CD4-positive, alpha-beta T cell (primary cell): ENCODE results near the gene FAAP20. TPM values are rescaled to one million over a fixed set of nuclear protein-coding genes. Genes with fewer than 3 reads are reported as not detected.

Experiments used
- ATAC-seq: fragments of 200-7000 bp; cut with Tn5 transposase; one replicate; pipeline ENCODE4 v1.10.0; 2022; ENCODE audit warnings: mild to moderate bottlenecking; ENCODE audit not compliant: poor library complexity
- CTCF ChIA-PET: fragments of 350-600 bp; sonication (Branson Sonifier 250); formaldehyde crosslinking; loops from one replicate; lab custom pipeline; 2021; ENCODE audit warnings: antibody characterized with exemption, inconsistent platforms; lab: Charles Lee
- POLR2A ChIA-PET: fragments of 350-600 bp; sonication (Branson Sonifier 250); formaldehyde crosslinking; loops from one replicate; lab custom pipeline; 2021; ENCODE audit warnings: antibody characterized with exemption, inconsistent platforms; lab: Charles Lee
- DNase-seq, 14 experiments: peaks; one replicate each; pipeline ENCODE4 v3.0.0-alpha.2; 2013 to 2020; ENCODE audit warnings: mixed read lengths in 2 of 14
- H3K27ac ChIP-seq, 2 donors: one replicate each; pipeline versions ENCODE4 v1.5.1 to v1.7.0; 2013; ENCODE audit warnings: low read length in 2 of 2, low read depth in 1 of 2, mild to moderate bottlenecking in 1 of 2
- H3K27me3 ChIP-seq, 2 experiments: 1 replicate in 1 of 2; 2 replicates in 1 of 2; pipeline versions ENCODE4 v1.6.1 to v1.7.0; 2013; ENCODE audit warnings: low read length in 2 of 2, control low read depth in 1 of 2, mild to moderate bottlenecking in 1 of 2, moderate library complexity in 1 of 2; ENCODE audit not compliant: insufficient read depth in 2 of 2, control insufficient read depth in 1 of 2
- H3K36me3 ChIP-seq: one replicate; pipeline ENCODE4 v1.6.1; 2013; ENCODE audit warnings: low read length, control low read depth; ENCODE audit not compliant: insufficient read depth
- H3K4me1 ChIP-seq: one replicate; pipeline ENCODE4 v1.6.1; 2013; ENCODE audit warnings: low read length, control low read depth; ENCODE audit not compliant: insufficient read depth
- H3K4me3 ChIP-seq: one replicate; pipeline ENCODE4 v1.5.1; 2013; ENCODE audit warnings: mild to moderate bottlenecking, low read length, moderate library complexity
- H3K9me3 ChIP-seq, 2 experiments: 1 replicate in 1 of 2; 2 replicates in 1 of 2; pipeline versions ENCODE4 v1.6.1 to v1.7.0; 2013; ENCODE audit warnings: low read length in 2 of 2, mild to moderate bottlenecking in 2 of 2, control low read depth in 1 of 2, moderate library complexity in 1 of 2; ENCODE audit not compliant: control insufficient read depth in 1 of 2, insufficient read depth in 1 of 2
- H3K27ac Mint-ChIP-seq: one replicate; pipeline ENCODE4 v1.8.0; 2020; ENCODE audit warnings: mixed read lengths
- H3K27me3 Mint-ChIP-seq: one replicate; pipeline ENCODE4 v1.8.0; 2021; ENCODE audit warnings: mixed read lengths
- H3K36me3 Mint-ChIP-seq: one replicate; pipeline ENCODE4 v1.8.0; 2021; ENCODE audit warnings: low read depth, mixed read lengths
- H3K4me1 Mint-ChIP-seq: one replicate; pipeline ENCODE4 v1.8.0; 2021; ENCODE audit warnings: low read depth, mixed read lengths
- H3K4me3 Mint-ChIP-seq: one replicate; pipeline ENCODE4 v1.8.0; 2020; ENCODE audit warnings: mild to moderate bottlenecking, mixed read lengths
- H3K9me3 Mint-ChIP-seq: one replicate; pipeline ENCODE4 v1.8.0; 2020; ENCODE audit warnings: mixed read lengths
- CTCF ChIP-seq: fragments of 200-600 bp; IDR thresholded peaks from one replicate; pipeline ENCODE4 v1.8.0; 2022; ENCODE audit warnings: antibody characterized with exemption, mild to moderate bottlenecking
- intact Hi-C, 2 experiments: fragments of 100-400 bp; cut with DNase I in 1 of 2; cut with micrococcal nuclease in 1 of 2; formaldehyde crosslinking; loops; one replicate each; pipeline versions ENCODE4 v1.15.1 to v1.9.0; 2023 to 2025; cut with DNase I, micrococcal nuclease
- total RNA-seq, 174 experiments: library from RNA in 2 of 174; stranded (reverse) in 2 of 174; gene quantifications; one replicate each; pipeline ENCODE4 v1.2.3 and lab custom pipeline; 2021 to 2026

The FAAP20 gene
- total RNA-seq, 2 experiments from 2014 or later, result 51.7 to 53.1 TPM

DNA sequence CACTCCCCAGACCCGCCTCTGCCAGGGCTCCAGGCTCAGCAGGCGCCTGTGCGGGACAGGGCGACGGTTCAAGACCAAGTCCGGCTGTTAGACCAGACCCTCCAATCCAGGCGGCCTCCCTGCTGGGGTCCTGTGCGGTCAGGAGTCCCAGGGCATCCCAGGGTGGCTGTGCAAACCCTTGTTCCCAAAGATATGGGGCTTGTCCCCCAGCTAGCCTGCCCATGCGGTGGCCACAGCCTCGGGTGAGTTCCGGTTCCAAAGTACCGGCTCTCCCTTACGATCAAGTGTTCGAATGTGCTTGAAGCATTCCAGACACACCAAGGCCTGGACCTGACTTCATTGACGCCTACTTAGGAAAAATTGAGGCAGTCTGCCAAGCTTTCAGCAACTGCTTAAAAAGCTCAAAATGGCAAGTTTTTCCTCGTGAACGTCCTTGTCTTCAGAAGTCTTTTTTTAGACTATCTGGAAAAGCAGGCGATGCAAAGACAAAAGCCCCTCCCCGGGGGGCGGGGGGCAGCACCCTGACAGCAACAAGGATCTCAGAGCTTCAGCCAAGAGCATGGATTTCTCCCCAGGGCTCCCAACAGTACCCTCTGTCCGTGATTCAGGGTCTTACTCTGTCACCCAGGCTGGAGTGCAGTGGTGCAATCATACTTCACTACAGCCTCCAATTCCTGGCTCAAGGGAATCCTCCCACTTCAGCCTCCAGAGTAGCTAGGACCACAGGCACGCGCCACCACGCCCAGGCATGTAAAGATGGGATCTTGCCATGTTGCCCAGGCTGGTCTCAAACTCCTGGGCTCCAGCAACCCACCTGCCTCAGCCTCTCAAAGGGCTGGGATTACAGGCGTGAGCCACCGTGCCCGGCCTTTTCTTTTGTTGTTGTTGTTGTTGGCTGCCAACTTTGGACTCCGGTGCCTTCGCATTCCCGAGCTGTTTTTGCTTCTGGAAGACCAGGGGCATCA lies 2.3 kb downstream of the FAAP20 start:
- Mint-ChIP-seq H3K27me3 (no peaks in the 10 kb centered on the region), H3K4me3 (peak overlapping the region; percentile 51), H3K9me3 (no peaks in the 10 kb centered on the region), H3K4me1 (no peaks in the 10 kb centered on the region), H3K27ac (peak overlapping the region; percentile 51), H3K36me3 (no peaks in the 10 kb centered on the region)
- DNase-seq (no peak), ATAC-seq (no peak)
- CTCF ChIA-PET, result interaction anchor here (0.5 to 2.0 kb wide), 3 partner anchors 18 to 189 kb away, joined by 3 to 6 read pairs (median 3); no protein-coding TSS in a partner anchor
- no peak overlapping the region for H3K27ac ChIP-seq
- H3K27me3 ChIP-seq, result no peaks in the 10 kb centered on the region
- peaks cover 6% of the 10 kb centered on the region for H3K36me3 ChIP-seq
- H3K4me3 ChIP-seq, result no peak overlapping the region
- POLR2A ChIA-PET, result no interaction called here
- no peak for TF ChIP-seq CTCF
- intact Hi-C loops, result loop anchor here (10.0 kb wide), 2 partner anchors 58 to 652 kb away; no protein-coding TSS in a partner anchor
- H3K9me3 ChIP-seq, result peaks cover 0 to 5% of the 10 kb centered on the region in 2 experiments
- peaks cover 51% of the 10 kb centered on the region for H3K4me1 ChIP-seq

GRCh38 chr1:2190491-2190976 lies 4.0 kb downstream of the FAAP20 start:
- TF ChIP-seq CTCF, result no peak

More at GRCh38 chr1:2190491-2190976, 4.0 kb downstream of the FAAP20 start:
- POLR2A ChIA-PET, result interaction anchor here (0.6 kb wide), 1 partner anchor 201 kb away, joined by 3 read pairs; the partner anchor contains the start of genes MORN1 and RER1
- CTCF ChIA-PET, result no interaction called here
- Mint-ChIP-seq H3K27me3 (no peaks in the 10 kb centered on the region), H3K36me3 (peaks cover 3% of the 10 kb centered on the region), H3K27ac (peak overlapping the region; percentile 7), H3K4me1 (no peaks in the 10 kb centered on the region), H3K4me3 (peak overlapping the region; percentile 35), H3K9me3 (no peaks in the 10 kb centered on the region)
- H3K4me1 ChIP-seq, result peaks cover 45% of the 10 kb centered on the region
- H3K4me3 ChIP-seq, result peak overlapping the region; percentile 65
- peaks cover 0 to 5% of the 10 kb centered on the region in 2 experiments for H3K9me3 ChIP-seq
- ATAC-seq, result no peak
- H3K27ac ChIP-seq, result no peak overlapping the region
- intact Hi-C loops, result loop anchor here (10.0 kb wide), 2 partner anchors 56 to 654 kb away; no protein-coding TSS in a partner anchor
- H3K27me3 ChIP-seq, result no peaks in the 10 kb centered on the region
- peak in 1 of 14 experiments; percentile 41 for DNase-seq
- peaks cover 6% of the 10 kb centered on the region for H3K36me3 ChIP-seq
